Dermis microvascular lymphatic vessel endothelial cell (primary cell): ENCODE measurements around the gene GALNT18. TPM values are rescaled to one million over a fixed set of nuclear protein-coding genes. Genes with fewer than 3 reads are reported as not detected.
A peak's percentile ranks its signal among the peaks of the same experiment; 100 is the strongest.

Source experiments
- DNase-seq, 2 donors: peaks; one replicate each; pipeline versions ENCODE4 v3.0.0 to v3.0.0-alpha.2; 2010; ENCODE audit warnings: low read depth in 2 of 2
- total RNA-seq: library from RNA; depleted of rRNA; stranded (reverse); fragments of >200 nt; gene quantifications from 2 replicates; pipeline ENCODE4 v1.2.1, GENCODE V29; 2014

Gene GALNT18
- total RNA-seq, 1 donor from 2014 or later: 81.3 TPM

DNA sequence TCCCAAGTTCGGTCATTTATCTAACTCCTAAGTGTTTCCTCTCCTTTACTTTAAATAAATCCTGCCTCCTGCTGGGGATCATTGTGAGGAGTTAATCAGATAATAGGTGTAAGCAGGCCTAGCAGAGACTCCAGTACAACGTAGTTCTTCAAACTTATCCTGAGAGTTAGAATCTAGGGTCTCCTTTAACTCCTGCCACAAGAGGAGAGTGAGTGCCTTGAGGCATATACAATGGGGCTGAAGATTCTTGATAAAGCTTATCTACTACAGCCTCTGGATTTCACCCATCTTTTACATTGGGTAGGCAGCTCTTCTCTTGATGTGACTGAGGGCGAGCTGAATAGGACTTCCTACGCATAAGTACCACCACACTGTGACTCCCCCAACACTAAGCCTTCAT, 3.1 kb upstream of the GALNT18 start:
- no peak for DNase-seq

DNA sequence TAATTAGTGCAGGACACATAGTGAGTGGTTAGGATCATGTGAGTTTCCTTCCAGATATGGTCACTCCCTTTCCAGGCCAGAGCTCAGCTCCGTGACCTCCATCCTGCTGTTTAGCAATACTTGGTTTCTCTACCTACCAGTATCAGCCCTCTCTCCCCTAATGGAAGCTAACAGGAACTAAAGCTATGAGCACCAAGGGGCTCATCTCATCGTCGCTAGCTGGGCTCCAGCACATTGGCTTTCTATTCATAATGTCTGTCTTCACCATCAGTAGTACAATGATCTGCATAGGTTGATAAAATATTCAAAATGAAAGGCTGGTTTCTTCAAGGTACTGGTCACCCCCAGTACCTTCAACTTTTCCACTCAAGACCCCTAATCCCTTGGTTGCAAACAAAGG, 2.4 kb upstream of the GALNT18 start:
- no peak for DNase-seq

DNA sequence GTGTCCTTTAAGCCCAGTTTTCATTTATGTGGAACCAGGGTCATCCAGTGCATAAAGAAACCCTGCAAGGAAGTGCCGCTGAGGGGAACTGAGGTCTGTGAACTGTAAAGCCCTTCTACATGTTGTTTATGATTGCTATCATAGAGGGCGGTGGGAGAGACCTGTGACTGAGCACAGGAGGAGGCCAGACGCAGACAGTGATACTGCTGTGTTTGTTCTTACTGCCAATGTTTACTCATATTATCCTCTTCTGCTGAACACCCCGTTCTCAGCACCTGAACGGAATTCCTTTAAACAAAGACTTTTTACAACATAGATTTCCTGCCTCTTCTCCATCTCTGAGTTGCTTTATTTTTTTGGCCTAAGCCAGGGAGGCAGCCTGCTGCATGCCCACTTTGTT, 967 bp upstream of the GALNT18 start:
- DNase-seq: peak in 1 of 2 donors; percentile 55

DNA sequence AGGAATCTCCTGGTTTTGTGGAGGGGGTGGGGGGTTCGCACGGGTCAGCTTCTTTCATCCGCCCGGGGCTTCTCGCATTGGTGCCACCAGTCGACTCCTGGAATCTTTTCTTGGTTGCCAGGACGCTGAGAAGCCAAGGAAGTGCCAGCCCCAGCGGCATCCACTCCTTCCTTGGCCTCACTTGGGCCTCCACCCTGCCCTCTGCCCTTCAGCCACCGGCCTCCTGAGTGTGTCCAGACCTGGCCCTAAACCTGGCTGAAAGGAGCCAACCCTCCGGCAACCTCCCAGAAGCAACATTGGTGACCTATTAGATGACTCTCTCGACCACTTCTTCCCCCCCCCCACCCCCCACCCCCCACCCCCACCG, 518 bp upstream of the GALNT18 start:
- no peak for DNase-seq

DNA sequence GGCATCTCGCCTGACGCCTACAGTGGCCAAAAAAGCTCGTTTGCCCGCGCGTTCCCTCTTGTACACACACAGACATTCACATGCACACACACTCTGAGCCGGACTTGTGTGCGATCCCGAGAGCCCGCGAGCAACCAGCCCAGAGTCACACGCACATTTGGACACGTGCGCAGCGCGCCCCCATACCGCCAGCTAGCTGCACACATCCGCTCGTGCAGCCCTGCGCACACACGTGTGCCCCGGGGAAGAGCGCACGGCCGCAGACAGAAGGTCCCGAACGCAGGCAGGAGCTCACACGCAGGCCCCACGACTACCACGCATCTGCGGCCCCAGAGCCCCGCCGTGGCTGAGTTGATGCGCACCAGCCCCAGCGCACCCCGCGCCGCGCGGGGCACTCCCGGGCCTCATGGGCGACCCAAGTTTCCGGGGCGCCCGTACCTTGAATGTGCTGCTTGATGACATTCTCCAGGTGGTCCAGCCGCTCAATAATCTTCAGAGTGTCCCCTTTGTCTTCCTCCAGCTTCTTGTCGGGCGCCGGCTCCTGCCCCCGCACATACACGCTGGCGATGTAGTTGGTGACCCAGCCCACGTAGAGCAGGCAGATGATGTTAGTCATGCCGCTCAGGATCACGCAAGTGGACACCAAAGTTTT, 758 bp downstream of the GALNT18 start:
- DNase-seq: peak in 1 of 2 donors; percentile 45

DNA sequence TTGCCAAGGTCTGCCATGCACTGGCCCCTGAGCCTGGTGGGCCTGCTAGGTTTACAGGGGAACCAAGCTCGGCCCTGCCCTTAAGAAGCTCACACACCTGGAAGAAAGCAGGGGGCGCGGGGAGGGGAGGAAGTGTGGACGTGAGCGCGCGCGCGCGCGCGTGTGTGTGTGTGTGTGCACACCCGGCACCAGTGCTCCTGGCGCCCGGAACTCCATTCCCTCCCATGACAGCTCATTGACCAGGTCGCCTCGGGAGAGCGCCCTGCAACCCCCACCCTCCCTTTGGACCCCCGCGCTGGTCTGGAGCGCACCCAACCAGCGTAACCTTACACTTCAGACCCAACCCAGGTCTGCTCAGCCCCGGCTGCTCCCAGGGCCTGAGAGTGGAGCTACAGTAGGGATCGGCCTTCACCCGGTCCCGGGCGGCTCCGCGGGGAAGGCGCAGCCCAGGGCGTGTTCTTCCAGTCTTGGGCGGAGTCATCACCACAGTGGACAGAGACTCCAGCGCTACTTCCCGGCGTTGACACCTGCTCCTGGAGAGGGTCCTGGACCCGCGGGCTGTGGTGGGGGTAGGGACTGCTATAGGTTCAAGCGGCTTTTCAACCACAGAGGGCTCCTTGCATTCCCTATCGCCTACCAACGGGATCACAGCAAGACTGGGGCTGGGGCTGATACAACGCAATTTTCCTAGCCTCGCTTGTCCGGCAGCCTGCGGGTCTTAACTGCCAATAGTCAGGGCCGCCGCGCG, 1.5 kb downstream of the GALNT18 start:
- DNase-seq: peak in 1 of 2 donors; percentile 23

DNA sequence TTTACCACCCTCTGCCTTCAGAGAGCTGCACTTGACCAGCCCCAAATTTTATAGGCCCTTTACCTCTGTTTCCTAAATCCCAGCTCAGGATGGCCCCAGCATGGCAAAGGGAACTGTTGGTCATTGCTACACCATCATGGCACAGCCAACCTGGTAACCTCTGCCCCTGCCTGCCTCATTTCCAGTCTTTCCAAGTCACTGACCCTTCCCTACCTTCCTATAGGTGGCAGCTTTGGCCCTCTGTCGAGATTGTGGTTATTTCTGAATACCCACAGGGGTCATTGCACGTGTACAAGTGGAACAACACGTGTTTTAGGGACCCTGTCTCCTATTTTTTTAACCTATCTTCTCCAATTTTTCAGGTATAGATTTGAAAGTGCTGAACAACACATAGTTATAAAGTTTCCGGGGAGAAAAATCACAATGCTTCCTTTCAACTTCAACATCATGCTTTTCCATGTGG, 2.8 kb downstream of the GALNT18 start:
- DNase-seq: peak in 1 of 2 donors; percentile 5

DNA sequence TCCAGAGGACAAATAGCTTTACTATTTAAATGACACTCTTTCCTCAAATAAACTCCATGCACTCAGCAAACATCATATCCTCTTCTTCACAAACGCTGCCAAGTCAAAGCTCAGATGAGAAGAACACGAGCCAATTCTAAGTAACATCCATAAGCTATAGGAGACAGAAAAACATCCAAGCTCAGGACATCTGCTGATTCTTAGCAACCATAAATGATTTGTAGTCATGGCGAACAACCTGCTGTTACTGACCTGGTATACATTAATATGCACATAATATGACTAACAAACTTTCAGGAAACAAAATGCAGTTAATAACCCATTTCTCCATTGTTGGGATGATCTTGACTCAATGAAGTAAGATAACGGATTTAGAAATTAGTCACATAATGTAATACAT, 6.7 kb downstream of the GALNT18 start:
- DNase-seq: no peak

DNA sequence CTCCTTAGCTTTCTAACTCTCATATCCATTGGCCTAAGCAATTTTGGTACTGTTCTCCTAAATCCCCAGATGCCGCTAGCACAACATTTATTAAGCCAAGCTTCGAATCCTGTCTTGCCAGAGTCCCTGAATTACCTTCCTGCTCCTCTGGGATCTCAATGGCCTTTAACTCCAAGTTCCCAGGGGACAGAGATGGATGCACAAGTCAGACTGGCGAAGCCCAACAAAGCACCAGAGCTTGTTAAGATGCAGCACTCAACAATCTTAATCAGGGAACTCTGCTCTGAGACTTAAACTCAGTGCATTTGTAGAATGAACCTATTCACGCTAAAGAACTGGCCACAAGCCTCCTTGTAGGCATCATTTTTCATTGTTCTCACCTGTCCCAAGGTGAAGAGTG, 9.4 kb downstream of the GALNT18 start:
- DNase-seq: no peak

DNA sequence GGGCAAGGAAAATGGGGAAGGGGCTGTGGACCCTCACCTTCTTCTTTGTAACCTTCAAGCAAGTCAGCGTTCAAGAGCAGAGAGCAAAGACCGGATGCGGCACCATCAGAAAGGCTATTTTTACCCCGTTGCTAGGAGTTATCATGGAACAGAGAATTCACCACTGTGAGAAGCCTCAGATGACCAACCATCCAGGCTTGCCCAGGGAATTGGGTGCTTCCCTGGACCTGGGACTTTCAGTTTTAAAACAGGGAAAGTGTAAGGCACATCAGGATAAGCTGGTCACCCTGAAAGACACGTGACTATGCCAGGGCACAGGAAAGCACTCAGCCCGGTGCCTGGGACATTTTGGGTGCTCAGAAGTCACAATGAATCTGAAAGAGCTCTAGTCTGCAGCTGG, 10.4 kb downstream of the GALNT18 start:
- DNase-seq: no peak

DNA sequence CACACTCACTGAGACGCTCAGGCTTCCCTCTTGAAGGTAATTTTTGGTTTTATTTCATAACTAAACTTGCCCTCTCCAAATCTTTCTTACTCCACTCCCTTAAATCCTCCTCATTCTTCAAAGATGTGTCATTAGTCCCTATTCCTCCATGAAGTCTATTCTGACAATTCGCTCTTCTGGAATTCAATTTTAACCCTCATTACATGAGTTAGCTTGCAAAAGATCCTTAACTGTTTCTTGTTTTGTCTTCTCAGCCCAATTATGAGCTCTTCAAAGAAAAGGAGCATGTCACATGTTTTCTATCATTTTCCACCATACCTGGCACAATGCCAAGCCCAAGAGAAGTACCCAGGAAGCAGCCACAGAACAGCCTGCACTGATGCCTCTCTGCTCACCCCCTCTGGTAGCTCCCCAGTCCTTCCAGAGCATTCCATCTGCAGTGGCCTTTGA, 13.0 kb downstream of the GALNT18 start:
- DNase-seq: no peak

DNA sequence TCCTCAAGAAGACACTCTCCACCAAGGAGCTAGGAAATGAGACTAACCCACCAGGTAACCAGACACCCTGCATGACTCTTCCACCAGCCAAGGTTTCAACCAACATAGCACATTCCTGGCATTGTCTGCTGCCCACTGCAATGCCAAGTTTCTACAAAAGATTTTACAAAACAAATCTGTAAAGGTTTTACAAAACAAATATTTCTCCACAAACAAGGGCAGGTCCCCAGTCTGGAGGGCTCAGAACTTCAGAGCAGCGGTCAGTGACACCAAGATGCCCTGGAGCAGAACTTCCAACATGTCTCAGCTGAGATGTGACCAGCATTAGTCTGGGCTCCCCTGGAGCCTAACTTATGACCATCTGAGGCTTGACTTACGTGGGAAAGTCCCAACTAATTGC, 14.0 kb downstream of the GALNT18 start:
- DNase-seq: no peak

DNA sequence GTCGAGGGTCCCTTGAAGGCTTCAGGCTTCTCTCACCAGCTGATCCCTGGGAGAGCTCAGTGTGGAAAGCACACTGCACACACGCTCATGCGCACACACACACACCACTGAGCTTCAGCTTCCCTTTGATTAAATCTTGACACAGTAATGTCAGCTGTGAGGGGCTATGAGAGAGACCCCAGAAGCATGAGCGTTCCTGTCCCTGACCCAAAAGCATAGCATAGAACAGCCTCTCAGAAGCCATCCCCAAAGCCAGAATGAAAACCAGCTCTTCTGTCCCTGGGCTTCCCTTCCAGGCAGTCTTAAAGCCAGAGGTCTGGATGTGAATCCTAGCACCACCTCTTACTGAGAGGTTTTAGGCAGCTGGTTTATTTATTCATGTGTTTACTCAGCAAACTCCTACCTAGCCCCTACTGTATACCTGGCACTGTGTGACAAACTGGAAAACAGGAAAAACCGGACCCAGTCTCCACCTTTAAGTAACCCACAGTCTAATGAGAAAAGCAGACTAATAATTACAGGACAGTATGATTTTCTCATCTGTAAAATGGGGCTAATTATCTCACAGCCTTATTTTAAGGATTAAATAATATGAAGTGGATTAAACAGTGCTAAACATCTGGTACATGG, 15.9 kb downstream of the GALNT18 start:
- DNase-seq: no peak

DNA sequence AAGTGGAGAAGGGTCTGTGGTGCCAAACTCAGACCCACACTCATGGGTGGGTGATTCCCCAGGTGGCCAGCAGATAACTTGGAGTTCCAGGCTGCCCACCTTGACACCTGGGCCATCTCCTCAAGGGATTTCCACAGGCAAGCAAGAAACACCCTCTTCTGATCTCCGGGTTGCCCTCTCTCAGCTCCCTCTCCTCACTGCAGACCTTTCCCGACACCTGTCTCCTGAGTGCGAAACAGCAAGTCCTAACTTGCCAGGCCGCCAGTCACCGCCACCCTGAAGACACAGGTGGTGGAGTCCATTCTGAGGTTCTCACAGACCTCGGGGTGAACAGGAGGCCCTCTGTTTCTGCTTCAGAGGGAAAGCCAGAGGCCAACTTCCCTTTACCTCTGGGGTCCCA, 16.6 kb downstream of the GALNT18 start:
- DNase-seq: no peak

DNA sequence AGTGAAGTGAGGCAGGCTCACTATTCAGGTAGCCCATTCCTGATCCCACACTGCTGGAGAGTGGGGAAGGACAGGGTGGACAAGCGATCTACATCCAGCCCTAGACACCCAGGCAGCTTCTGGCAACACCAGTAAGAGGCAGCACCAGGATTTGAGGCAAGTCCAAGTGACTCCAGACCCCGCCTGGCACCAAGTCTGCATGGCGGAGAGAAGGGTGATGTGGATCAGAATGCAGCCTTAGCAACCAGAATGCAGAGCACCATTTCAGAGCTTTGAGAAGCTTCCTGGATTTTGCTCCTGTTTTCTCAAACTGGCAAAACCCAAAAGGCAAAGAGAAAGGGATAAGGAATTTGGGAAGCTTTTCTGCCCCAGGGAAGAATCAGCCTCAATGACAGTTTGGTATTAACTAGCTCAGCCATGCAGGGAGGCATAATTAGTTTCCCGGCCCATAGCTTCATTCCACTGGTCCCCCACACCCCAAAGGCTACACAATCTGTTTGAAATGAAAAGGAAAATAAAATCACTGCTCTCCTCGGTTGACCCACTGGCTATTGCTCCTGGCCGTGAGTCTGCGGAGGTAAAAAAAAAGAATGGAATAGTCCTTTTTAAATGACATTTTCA, 17.3 kb downstream of the GALNT18 start:
- DNase-seq: no peak

DNA sequence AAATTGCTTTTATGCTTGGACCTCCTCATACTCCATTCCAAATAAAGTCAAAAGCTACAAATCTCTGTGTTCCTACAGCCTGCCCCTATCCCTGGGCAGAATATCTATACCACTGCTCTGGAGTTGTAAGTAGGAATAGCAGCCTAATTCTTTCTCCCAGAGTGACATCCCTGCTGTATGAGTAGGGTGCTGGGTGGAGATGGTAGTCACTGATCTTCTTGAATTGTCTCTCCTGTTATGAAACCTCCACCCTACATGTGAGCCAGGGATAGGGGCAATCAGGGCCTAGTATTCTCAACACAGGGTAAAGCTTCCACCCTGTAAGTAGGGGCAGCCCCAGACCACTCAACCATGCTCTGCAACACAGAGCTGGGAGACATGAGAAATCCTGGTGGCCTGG, 19.8 kb downstream of the GALNT18 start:
- DNase-seq: no peak

DNA sequence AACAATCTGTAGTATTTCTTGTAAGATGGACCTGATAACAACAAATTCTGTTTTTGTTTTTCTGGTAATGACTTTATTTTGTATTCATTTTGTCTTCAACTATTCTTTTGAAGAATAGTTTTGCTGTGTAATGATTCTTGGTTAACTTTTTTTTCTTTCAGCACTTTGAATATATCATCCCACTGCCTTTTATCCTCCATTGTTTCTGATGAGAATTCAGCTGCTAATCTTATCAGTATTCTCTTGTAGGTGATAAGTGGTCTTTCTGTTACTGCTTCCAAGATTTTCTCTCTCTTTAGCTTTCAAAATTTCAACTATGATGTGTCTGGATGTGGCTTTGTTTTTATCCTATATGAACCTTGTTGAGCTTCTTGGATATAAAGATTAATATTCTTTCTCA, 21.5 kb downstream of the GALNT18 start:
- DNase-seq: no peak

DNA sequence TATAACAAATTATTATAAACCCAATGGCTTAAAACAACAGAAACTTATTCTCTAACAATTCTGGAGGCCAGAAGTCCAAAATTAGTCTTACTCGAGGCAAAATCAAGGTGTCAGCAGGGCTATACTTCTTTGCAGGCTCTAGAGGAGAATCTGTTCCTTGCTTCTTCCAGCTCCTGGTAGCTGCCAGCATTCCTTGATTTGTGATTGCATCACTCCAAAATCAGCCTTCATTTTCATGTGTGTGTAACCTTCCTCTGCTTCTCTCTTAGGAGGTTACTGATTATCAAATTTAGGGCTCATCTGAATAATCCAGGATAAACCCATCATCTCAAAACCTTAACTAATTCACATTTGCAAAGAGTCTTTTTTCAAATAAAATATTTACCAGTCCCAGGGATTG, 23.6 kb downstream of the GALNT18 start:
- DNase-seq: no peak

DNA sequence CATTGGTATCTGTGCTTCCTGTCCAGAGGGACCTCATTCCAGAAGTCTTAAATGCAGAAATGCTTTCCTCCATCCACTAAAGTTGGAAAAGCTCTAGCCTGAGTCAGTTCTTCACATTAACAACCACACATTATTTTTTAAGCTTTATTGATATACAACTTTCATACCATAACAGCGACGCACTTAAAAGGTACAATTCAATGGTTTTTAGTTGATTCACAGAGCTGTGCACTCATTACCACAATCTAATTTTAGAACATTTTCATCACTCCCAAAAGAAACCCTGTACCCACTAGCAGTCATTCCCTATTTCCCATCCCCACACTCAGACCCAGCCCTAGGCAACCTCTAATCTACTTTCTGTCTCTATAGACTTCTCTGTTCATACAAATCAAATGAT, 27.6 kb downstream of the GALNT18 start:
- no peak for DNase-seq

DNA sequence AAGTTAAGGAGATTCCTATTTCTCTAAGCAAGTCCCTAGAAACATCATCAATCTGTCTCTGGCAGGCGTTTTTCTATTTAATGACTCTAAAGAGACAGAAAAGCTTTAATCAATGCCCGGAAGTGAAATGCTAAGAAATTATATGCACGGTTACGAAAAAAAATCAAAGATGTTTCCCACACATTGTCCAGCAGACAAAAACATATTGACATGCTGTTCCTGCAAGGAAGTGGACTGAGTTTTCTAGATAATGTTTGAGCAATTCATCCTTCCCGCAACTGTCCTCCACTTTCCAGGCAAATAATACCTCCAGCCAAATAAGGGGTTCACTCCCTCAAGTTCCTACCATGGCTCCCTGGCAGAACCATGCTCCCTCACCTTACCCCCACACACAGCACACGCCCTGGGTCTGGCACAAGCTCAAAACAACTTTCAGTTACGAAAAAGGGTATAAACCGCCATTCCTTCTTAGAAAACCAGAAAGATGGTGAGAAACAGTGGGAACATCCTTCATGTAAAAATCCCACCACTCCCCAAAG, 29.6 kb downstream of the GALNT18 start:
- DNase-seq: peak in 1 of 2 donors; percentile 46

DNA sequence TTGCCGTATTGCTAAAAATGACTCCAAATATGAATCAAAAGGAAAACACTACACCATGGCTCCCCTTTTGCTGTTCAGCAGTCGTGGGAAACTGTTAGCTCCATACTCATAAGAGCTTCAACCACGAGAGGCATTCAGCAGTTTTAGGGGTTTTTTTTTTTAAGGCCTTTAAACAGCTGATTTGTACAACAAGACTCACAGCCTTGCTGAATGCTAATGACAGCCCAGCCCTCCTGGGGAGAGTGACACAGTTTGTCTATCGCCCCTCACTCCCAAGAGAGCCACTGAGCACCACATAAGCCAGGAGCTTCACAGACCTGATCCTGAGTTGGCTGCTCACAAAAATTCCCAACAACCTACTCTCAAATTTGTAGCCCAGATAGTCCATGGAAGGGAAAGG, 32.4 kb downstream of the GALNT18 start:
- no peak for DNase-seq

DNA sequence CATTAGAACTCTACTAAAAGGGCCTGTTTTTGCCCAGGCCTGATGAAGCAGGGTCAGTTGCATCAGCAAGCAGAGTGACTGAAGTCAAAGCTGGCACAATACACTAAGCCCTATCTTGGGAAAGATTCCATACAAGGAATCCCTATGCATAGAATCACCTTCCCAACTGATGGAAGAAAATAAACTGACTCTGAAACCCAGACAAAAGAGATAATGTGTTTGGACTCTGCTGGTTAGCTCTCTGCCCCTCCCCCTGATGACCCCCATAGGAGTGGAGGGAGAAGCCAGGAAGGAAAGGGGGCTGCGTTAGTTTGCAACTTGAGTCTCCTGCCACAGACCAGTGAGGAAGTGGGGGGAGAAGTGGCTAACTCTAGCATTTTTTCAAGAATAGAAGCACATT, 32.9 kb downstream of the GALNT18 start:
- no peak for DNase-seq
